Measurements from ENCODE around the gene CACNA2D3. TPM values are rescaled to one million over a fixed set of nuclear protein-coding genes. Genes with fewer than 3 reads are reported as not detected.

The CACNA2D3 gene
- total RNA-seq, 1 donor = 4.3 TPM

- no peak for TF ChIP-seq CTCF (IDR thresholded peaks at IDR 0.05; ENCODE audit: insufficient read depth, low read depth, low read length)
- DNase-seq (ENCODE audit: low read depth) = no peak
- no peak overlapping the region for H3K4me3 ChIP-seq (ENCODE audit: low read depth, low read length)
Observed at GRCh38 chr3:54507876-54508460, 385.6 kb downstream of the CACNA2D3 start.

- TF ChIP-seq CTCF (IDR thresholded peaks at IDR 0.05; ENCODE audit: insufficient read depth, low read depth, low read length) = no peak
- H3K4me3 ChIP-seq (ENCODE audit: low read depth, low read length) = no peak overlapping the region
- no peak for DNase-seq (ENCODE audit: low read depth)
Observed at GRCh38 chr3:54510506-54510905, 388.2 kb downstream of the CACNA2D3 start.

- H3K4me3 ChIP-seq (ENCODE audit: low read depth, low read length) = no peak overlapping the region
- DNase-seq (ENCODE audit: low read depth) = no peak
- TF ChIP-seq CTCF (IDR thresholded peaks at IDR 0.05; ENCODE audit: insufficient read depth, low read depth, low read length) = no peak
Observed at GRCh38 chr3:54511766-54512365, 389.5 kb downstream of the CACNA2D3 start.

- no peak overlapping the region for H3K4me3 ChIP-seq (ENCODE audit: low read depth, low read length)
- no peak for DNase-seq (ENCODE audit: low read depth)
- no peak for TF ChIP-seq CTCF (IDR thresholded peaks at IDR 0.05; ENCODE audit: insufficient read depth, low read depth, low read length)
Observed at GRCh38 chr3:54514006-54514405, 391.7 kb downstream of the CACNA2D3 start.

GRCh38 chr3:54514416-54514815, 392.1 kb downstream of the CACNA2D3 start:
- no peak for DNase-seq (ENCODE audit: low read depth)
- no peak overlapping the region for H3K4me3 ChIP-seq (ENCODE audit: low read depth, low read length)
- no peak for TF ChIP-seq CTCF (IDR thresholded peaks at IDR 0.05; ENCODE audit: insufficient read depth, low read depth, low read length)

- no peak for TF ChIP-seq CTCF (IDR thresholded peaks at IDR 0.05; ENCODE audit: insufficient read depth, low read depth, low read length)
- H3K4me3 ChIP-seq (ENCODE audit: low read depth, low read length) = no peak overlapping the region
- no peak for DNase-seq (ENCODE audit: low read depth)
Observed at GRCh38 chr3:54515441-54516213, 393.3 kb downstream of the CACNA2D3 start.
